Measurements from ENCODE around the gene BLVRB. TPM values are rescaled to one million over a fixed set of nuclear protein-coding genes. Genes with fewer than 3 reads are reported as not detected.

BLVRB gene
- total and polyA plus RNA-seq, 9 of the 15 experiments (the other 6 are each of a cell fraction or from before 2014, with no cell fraction given): 81.1 to 749 (median 331) TPM

GRCh38 chr19:40425450-40426287 lies 39.9 kb downstream of the BLVRB start, which contains the start of gene SERTAD1 (continued):
- TF ChIP-seq HBP1 (CRISPR knock-in tag; IDR thresholded peaks at IDR 0.05) (no peak), ZNF76 (CRISPR knock-in tag; IDR thresholded peaks at IDR 0.05; ENCODE audit: borderline replicate concordance) (peak; percentile 48; the same call in 1 of the 2 replicates), PYGO2 (tag; IDR thresholded peaks at IDR 0.05) (no peak), NFIC (IDR thresholded peaks at IDR 0.05) (no peak), ZEB2 (IDR thresholded peaks at IDR 0.05) (no peak), LEF1 (IDR thresholded peaks at IDR 0.05) (0 out of 2 replicates have a peak, but pooled peaks have one; percentile 17), ZNF592 (IDR thresholded peaks at IDR 0.05) (no peak), HOMEZ (CRISPR knock-in tag; IDR thresholded peaks at IDR 0.05) (no peak), FOXM1 (IDR thresholded peaks at IDR 0.05; ENCODE audit: low read depth) (no peak), FOXM1 (CRISPR knock-in tag; IDR thresholded peaks at IDR 0.05; ENCODE audit: low read depth) (peak; percentile 54; the same call in 1 of the 2 replicates), RHOXF2B (CRISPR knock-in tag; conservative IDR thresholded peaks at IDR 0.05) (no peak), ZNF551 (CRISPR knock-in tag; IDR thresholded peaks at IDR 0.05) (no peak), ZNF354B (CRISPR knock-in tag; IDR thresholded peaks at IDR 0.05) (no peak), CEBPG (CRISPR knock-in tag; IDR thresholded peaks at IDR 0.05) (no peak), CEBPG (tag; conservative IDR thresholded peaks at IDR 0.05 in 1 of 2, IDR thresholded peaks at IDR 0.05 in 1 of 2) (no peak), FUS (optimal IDR thresholded peaks at IDR 0.05; ENCODE audit: low read depth, low read length) (peak; percentile 21), TRIM24 (IDR thresholded peaks at IDR 0.05) (0 out of 4 replicates have a peak, but pooled peaks of 1 of the 2 experiments have one; percentile 18), STAG1 (CRISPR knock-in tag; IDR thresholded peaks at IDR 0.05; ENCODE audit: borderline replicate concordance) (no peak), PPARD (CRISPR knock-in tag; IDR thresholded peaks at IDR 0.05) (no peak), POLR2A (conservative IDR thresholded peaks at IDR 0.05) (peak; percentile 97)

Measured in K562 (cell line).